Gastrocnemius medialis (tissue), 4 donors: ENCODE measurements around the gene HDC. TPM values are rescaled to one million over a fixed set of nuclear protein-coding genes. Genes with fewer than 3 reads are reported as not detected.

ENCODE experiments used
- ATAC-seq, 2 donors: fragments of 150-250 bp; one replicate each; pipeline ENCODE4 v1.9.1; 2016
- DNase-seq, 2 donors: peaks; one replicate each; pipeline ENCODE4 v3.0.0-alpha.2; 2019
- H3K27ac ChIP-seq, 4 donors: fragments of 200-600 bp; sonication (generic); 1 replicate in 1 of 4; 2 replicates in 3 of 4; pipeline ENCODE4 v1.5.1; 2016 to 2018; ENCODE audit warnings: mild to moderate bottlenecking in 2 of 4, moderate library complexity in 1 of 4
- H3K27me3 ChIP-seq, 3 donors: fragments of 200-600 bp; sonication (generic) in 2 of 3; 1 replicate in 1 of 3; 2 replicates in 2 of 3; pipeline versions ENCODE4 v1.5.1 to v1.6.0; 2016 to 2019; ENCODE audit warnings: mild to moderate bottlenecking in 1 of 3, moderate library complexity in 1 of 3
- H3K36me3 ChIP-seq, 2 donors: fragments of 200-600 bp; sonication (generic) in 1 of 2; one replicate each; pipeline ENCODE4 v1.5.1; 2017 to 2018
- H3K4me1 ChIP-seq, 2 donors: fragments of 200-600 bp; sonication (generic) in 1 of 2; one replicate each; pipeline ENCODE4 v1.5.1; 2016 to 2017; ENCODE audit warnings: mild to moderate bottlenecking in 2 of 2
- H3K4me3 ChIP-seq, 4 donors: fragments of 200-600 bp; sonication (generic) in 3 of 4; 1 replicate in 1 of 4; 2 replicates in 3 of 4; pipeline ENCODE4 v1.5.1; 2016 to 2019; ENCODE audit warnings: mild to moderate bottlenecking in 2 of 4
- H3K9me3 ChIP-seq, 3 donors: fragments of 200-600 bp; sonication (generic) in 2 of 3; 1 replicate in 1 of 3; 2 replicates in 2 of 3; pipeline ENCODE4 v1.5.1; 2016 to 2019
- POLR2A ChIP-seq, 2 donors: fragments of 450-650 bp; IDR thresholded peaks; one replicate each; pipeline ENCODE4 v1.6.1; 2017; ENCODE audit warnings: antibody characterized with exemption in 2 of 2, mild to moderate bottlenecking in 2 of 2, moderate library complexity in 2 of 2
- in situ Hi-C, 4 donors: fragments of 200-750 bp; cut with MboI; loops; one replicate each; pipeline versions ENCODE4 v1.15.0 to v1.8.0; 2017; ENCODE audit warnings: low sequenced_read_pairs in 4 of 4
- intact Hi-C: fragments of 100-400 bp; cut with DNase I; formaldehyde crosslinking; loops from one replicate; pipeline ENCODE4 v1.15.1; 2023; ENCODE audit warnings: low total_unique reads
- total RNA-seq, 4 donors: library from RNA; depleted of rRNA; stranded (reverse); fragments of >200 nt; gene quantifications; one replicate each; pipeline versions ENCODE4 v1.1.0 to v1.2.3, GENCODE V29; 2016
- TF ChIP-seq, protein P1 (sequence below), 5 experiments: fragments of 450-650 bp in 3 of 5; fragments of 200-600 bp in 2 of 5; sonication (generic) in 2 of 5; IDR thresholded peaks in 4 of 5; conservative IDR thresholded peaks in 1 of 5; 1 replicate in 4 of 5; 2 replicates in 1 of 5; pipeline ENCODE4 v1.5.1; 2016 to 2019; ENCODE audit warnings: antibody characterized with exemption in 5 of 5, mild to moderate bottlenecking in 3 of 5, moderate library complexity in 3 of 5

HDC gene
- total RNA-seq, 4 donors from 2014 or later: 0.09 to 0.20 TPM; not detected in 2

DNA sequence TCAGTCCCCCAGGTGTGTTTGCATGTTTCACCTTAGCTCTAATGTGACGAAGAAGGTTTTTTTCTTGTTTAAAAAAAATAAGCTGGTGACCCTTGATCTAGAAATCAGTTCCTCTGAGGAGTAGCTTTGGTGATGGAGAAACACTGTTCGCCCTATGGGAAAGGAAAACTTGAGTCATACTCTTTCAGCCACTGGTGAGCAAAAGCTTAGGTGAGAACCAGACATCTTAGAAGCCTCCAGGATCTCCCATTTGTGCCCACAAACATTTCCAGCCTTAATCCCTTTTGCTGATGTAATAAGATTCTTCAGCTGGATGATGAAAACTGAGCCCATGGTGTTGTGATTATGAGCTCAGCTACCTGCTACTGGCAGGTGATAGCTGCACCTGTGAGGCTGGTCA lies 45.7 kb downstream of the HDC start:
- ATAC-seq (no peak), DNase-seq (no peak)
- no peaks in the 10 kb centered on the region for H3K4me1 ChIP-seq
- intact Hi-C loops (no loop called here), in situ Hi-C loops (no loop called here)
- H3K4me3 ChIP-seq: no peak overlapping the region
- H3K36me3 ChIP-seq: no peaks in the 10 kb centered on the region
- no peaks in the 10 kb centered on the region for H3K9me3 ChIP-seq
- H3K27ac ChIP-seq: no peak overlapping the region
- H3K27me3 ChIP-seq: no peaks in the 10 kb centered on the region
- TF ChIP-seq, protein P1, sequence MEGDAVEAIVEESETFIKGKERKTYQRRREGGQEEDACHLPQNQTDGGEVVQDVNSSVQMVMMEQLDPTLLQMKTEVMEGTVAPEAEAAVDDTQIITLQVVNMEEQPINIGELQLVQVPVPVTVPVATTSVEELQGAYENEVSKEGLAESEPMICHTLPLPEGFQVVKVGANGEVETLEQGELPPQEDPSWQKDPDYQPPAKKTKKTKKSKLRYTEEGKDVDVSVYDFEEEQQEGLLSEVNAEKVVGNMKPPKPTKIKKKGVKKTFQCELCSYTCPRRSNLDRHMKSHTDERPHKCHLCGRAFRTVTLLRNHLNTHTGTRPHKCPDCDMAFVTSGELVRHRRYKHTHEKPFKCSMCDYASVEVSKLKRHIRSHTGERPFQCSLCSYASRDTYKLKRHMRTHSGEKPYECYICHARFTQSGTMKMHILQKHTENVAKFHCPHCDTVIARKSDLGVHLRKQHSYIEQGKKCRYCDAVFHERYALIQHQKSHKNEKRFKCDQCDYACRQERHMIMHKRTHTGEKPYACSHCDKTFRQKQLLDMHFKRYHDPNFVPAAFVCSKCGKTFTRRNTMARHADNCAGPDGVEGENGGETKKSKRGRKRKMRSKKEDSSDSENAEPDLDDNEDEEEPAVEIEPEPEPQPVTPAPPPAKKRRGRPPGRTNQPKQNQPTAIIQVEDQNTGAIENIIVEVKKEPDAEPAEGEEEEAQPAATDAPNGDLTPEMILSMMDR (IDR thresholded peaks at IDR 0.05 in 4 of 5, conservative IDR thresholded peaks at IDR 0.05 in 1 of 5): no peak
- no peak for TF ChIP-seq POLR2A (IDR thresholded peaks at IDR 0.05)

DNA sequence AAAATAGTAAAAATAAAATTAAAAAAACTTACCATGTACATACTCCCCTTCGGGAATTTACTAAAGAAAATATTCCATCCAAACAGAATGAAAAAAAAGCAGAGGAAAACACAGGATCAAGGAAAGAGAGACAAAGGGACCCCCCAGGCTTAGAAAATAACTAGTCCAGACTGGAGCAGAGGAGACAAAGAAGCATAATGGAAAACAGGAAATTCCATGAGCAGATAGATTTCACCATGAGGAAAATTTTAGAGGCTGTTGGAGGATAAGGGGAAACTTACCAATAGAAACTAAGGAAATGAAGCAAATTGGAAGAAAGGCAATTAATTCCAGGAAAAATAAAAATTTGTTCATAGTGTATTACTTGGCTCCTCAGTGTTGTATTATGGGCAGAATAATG lies 46.8 kb downstream of the HDC start:
- Histone ChIP-seq H3K9me3 (no peaks in the 10 kb centered on the region), H3K27ac (no peak overlapping the region), H3K4me1 (no peaks in the 10 kb centered on the region), H3K4me3 (no peak overlapping the region), H3K36me3 (no peaks in the 10 kb centered on the region), H3K27me3 (no peaks in the 10 kb centered on the region)
- TF ChIP-seq, protein P1 (IDR thresholded peaks at IDR 0.05 in 4 of 5, conservative IDR thresholded peaks at IDR 0.05 in 1 of 5): no peak
- TF ChIP-seq POLR2A (IDR thresholded peaks at IDR 0.05): no peak
- ATAC-seq: no peak
- DNase-seq: no peak
- intact Hi-C loops: no loop called here
- in situ Hi-C loops: no loop called here

DNA sequence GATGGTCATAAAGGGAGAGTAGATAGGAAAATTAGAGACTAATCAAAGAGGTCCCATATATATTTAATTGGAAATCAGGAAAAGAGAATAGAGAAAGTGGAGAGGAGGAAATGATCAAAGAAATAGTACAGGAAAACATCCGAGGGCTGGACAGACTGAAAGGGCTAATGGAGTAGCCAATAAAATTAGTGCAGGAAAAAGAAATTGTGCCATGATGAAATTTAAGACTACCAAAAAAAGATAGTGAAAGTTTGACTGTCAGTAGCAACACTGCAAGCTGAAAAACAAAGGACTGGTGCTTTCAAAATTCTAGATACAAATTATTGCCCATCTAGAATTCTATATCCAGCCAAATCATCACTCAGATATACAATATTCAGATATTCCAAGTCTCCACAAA lies 47.2 kb downstream of the HDC start:
- intact Hi-C loops: no loop called here
- DNase-seq: no peak
- Histone ChIP-seq H3K4me1 (no peaks in the 10 kb centered on the region), H3K36me3 (no peaks in the 10 kb centered on the region), H3K9me3 (no peaks in the 10 kb centered on the region), H3K4me3 (no peak overlapping the region), H3K27ac (no peak overlapping the region), H3K27me3 (no peaks in the 10 kb centered on the region)
- no peak for ATAC-seq
- in situ Hi-C loops: no loop called here
- TF ChIP-seq POLR2A (IDR thresholded peaks at IDR 0.05): no peak
- TF ChIP-seq, protein P1 (IDR thresholded peaks at IDR 0.05 in 4 of 5, conservative IDR thresholded peaks at IDR 0.05 in 1 of 5): no peak

DNA sequence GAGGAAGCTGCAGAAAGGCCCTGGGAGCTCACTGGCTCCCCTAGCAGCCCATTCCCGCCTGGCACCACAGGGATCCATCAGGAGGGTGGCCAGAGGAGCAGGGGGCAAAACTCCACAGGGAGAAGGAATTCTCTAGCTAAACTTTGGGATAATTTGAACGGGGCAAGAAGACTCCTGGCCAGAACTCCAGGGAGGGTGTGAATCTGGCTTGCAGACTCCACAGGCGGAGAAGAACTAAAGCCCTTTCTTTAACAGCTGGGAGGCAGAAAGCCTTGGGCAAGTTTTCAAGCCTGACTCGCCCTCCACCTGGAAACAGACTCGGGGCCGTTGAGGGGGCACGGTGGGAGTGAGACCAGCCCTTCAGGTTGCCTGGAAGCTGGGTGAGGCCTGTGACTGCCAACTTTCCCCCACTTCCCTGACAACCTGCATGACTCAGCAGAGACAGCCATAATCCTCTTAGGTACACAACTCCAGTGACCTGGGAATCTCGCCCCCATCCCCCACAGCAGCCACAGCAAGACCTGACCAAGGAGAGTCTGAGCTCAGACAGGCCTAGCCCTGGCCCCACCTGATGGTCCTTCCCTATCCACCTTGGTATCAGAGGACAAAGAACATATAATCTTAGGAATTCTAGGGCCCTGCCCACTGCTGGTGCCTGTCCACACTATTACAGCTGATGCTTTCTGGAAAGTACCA lies 54.9 kb downstream of the HDC start:
- TF ChIP-seq, protein P1 (IDR thresholded peaks at IDR 0.05 in 4 of 5, conservative IDR thresholded peaks at IDR 0.05 in 1 of 5): no peak
- TF ChIP-seq POLR2A (IDR thresholded peaks at IDR 0.05): no peak
- intact Hi-C loops: no loop called here
- in situ Hi-C loops: no loop called here
- Histone ChIP-seq H3K4me1 (no peaks in the 10 kb centered on the region), H3K27me3 (no peaks in the 10 kb centered on the region), H3K36me3 (no peaks in the 10 kb centered on the region), H3K9me3 (no peaks in the 10 kb centered on the region), H3K27ac (no peak overlapping the region), H3K4me3 (no peak overlapping the region)
- ATAC-seq: no peak
- no peak for DNase-seq

DNA sequence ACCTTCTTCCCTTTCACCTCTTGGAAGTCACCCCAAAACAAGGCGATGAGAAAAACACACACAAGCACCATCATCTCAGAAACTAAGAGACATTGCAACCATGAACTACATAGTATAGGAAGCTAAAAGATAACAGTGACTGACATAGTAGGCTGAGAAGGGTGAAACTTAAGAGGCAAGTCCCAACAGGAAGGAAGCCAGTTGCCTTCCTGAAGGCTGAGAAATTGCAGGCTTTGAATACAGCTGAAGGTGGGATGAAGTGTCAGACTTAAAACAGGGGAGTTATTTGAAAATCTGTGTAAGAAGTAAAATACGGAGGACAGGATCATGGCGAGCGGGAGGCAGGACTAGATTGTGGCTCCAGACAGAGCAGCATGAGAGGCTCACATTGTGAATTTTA lies 55.7 kb downstream of the HDC start:
- intact Hi-C loops (no loop called here), in situ Hi-C loops (no loop called here)
- no peaks in the 10 kb centered on the region for H3K36me3 ChIP-seq
- no peak overlapping the region for H3K4me3 ChIP-seq
- no peaks in the 10 kb centered on the region for H3K4me1 ChIP-seq
- TF ChIP-seq, protein P1 (IDR thresholded peaks at IDR 0.05 in 4 of 5, conservative IDR thresholded peaks at IDR 0.05 in 1 of 5): no peak
- no peak for TF ChIP-seq POLR2A (IDR thresholded peaks at IDR 0.05)
- H3K27me3 ChIP-seq: no peaks in the 10 kb centered on the region
- DNase-seq: no peak
- ATAC-seq: no peak
- H3K9me3 ChIP-seq: no peaks in the 10 kb centered on the region
- H3K27ac ChIP-seq: no peak overlapping the region
